D721Med (cell line): ENCODE measurements around the gene METTL14.

Source experiments
- DNase-seq: peaks from one replicate; pipeline ENCODE4 v3.0.0; 2011; ENCODE audit warnings: low spot score; ENCODE audit not compliant: insufficient read length
- FAIRE-seq: peaks from 2 replicates; lab custom pipeline; 2011; peaks lifted over from hg19 to GRCh38; lab: Jason Lieb, UNC
- TF ChIP-seq, protein P1 (sequence below): IDR thresholded peaks from 2 replicates; pipeline ENCODE4 v1.5.1; 2012; ENCODE audit warnings: mild to moderate bottlenecking, control low read depth; ENCODE audit not compliant: insufficient read depth; ENCODE audit errors: missing control alignments

Gene METTL14

DNA sequence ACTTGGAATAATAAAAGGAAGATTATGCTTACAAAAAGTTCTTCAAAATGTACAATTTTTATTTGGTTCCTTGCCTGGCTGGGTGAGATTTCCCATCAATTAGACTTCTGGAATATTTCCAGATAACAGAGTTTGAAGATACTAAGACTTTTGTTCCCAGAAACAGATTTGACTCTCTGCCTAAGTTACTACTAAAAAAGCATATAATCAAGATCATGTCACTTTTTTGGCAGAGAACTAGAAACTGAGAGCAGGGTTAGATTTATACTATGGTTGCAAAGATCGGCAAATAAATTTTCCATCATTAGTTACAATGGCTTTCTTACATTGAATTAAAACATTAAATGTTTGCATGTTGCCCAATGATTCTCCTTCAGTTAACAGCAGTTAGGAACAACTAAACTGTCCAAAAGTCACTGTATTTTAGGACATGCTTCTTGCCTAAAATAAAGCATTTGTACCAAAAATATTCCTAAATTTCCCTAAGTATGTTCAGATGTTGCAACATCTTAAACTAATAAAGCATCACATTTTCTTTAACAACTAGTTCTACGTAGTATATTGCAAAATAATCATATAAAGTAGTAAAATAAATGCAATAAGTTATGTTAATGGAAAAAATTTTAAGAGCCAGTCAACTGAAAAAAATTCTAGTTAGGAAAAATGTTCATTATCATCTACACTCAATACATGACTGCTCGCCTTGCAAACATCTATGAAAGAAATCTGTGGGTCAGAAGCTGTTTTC, 77.7 kb downstream of the METTL14 start:
- FAIRE-seq (no peak), DNase-seq (no peak)
- TF ChIP-seq, protein P1, sequence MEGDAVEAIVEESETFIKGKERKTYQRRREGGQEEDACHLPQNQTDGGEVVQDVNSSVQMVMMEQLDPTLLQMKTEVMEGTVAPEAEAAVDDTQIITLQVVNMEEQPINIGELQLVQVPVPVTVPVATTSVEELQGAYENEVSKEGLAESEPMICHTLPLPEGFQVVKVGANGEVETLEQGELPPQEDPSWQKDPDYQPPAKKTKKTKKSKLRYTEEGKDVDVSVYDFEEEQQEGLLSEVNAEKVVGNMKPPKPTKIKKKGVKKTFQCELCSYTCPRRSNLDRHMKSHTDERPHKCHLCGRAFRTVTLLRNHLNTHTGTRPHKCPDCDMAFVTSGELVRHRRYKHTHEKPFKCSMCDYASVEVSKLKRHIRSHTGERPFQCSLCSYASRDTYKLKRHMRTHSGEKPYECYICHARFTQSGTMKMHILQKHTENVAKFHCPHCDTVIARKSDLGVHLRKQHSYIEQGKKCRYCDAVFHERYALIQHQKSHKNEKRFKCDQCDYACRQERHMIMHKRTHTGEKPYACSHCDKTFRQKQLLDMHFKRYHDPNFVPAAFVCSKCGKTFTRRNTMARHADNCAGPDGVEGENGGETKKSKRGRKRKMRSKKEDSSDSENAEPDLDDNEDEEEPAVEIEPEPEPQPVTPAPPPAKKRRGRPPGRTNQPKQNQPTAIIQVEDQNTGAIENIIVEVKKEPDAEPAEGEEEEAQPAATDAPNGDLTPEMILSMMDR, result no peak
